Lower lobe of right lung (tissue), 2 donors: ENCODE data around the gene EIF4B. TPM values are rescaled to one million over a fixed set of nuclear protein-coding genes. Genes with fewer than 3 reads are reported as not detected.
"Not testable (repeated sequence)": the region's sequence is repeated elsewhere in the genome, so short reads cannot be mapped to it uniquely, and the experiment has no call there.

Experiments
- ATAC-seq, 2 donors: fragments of 200-7000 bp; cut with Tn5 transposase; one replicate each; pipeline ENCODE4 v1.9.1; 2020 to 2022; ENCODE audit warnings: mild to moderate bottlenecking in 2 of 2, moderate library complexity in 2 of 2
- DNase-seq: peaks from one replicate; pipeline ENCODE4 v3.0.0-alpha.2; 2020
- H3K27ac ChIP-seq: fragments of 200-600 bp; one replicate; pipeline ENCODE4 v1.8.0; 2022
- H3K27me3 ChIP-seq: fragments of 200-600 bp; one replicate; pipeline ENCODE4 v1.8.0; 2022; ENCODE audit warnings: low read depth
- H3K36me3 ChIP-seq: fragments of 200-600 bp; one replicate; pipeline ENCODE4 v1.8.0; 2022; ENCODE audit warnings: mild to moderate bottlenecking
- H3K4me1 ChIP-seq: fragments of 200-600 bp; one replicate; pipeline ENCODE4 v1.8.0; 2022
- H3K4me3 ChIP-seq: fragments of 200-600 bp; one replicate; pipeline ENCODE4 v1.8.0; 2022; ENCODE audit warnings: mild to moderate bottlenecking
- H3K9me3 ChIP-seq: fragments of 200-600 bp; one replicate; pipeline ENCODE4 v1.8.0; 2022
- intact Hi-C: fragments of 100-400 bp; cut with DNase I; formaldehyde crosslinking; loops from one replicate; pipeline ENCODE4 v1.11.0; 2022
- total RNA-seq: library from RNA; stranded (reverse); fragmentation: NEBNext Ultra II Directional; extraction: Animal tissue kit (Norgen Biotek cat#: 25700); gene quantifications from one replicate; pipeline ENCODE4 v1.2.1, GENCODE V29; 2021
- TF ChIP-seq, protein P1 (sequence below): fragments of 200-600 bp; IDR thresholded peaks from one replicate; pipeline ENCODE4 v1.8.0; 2022; ENCODE audit warnings: antibody characterized with exemption, mild to moderate bottlenecking
- donor health status: DM: no; HTN: yes; CAD: no; lungs with severe emphysema.

The EIF4B gene
- total RNA-seq, 1 donor from 2014 or later: 453 TPM

DNA sequence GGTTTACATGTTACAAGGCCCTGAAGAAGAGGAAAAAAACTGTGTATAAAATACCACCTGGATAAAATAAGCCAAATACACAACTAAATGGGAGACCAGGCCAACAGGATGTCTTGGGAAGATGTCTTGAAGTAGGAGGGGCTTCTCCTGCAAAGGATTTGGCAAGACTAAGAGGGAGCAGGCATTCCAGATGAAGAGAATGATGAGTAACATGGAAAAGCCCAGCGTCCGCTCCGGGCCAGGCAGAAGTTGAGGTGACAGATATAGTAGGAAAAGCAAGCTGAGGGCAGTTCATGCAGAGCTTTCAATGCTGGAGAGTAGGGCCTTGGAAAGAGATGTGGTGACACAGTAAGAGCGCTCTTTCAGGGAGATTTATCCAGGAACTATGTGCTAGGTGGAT is 16.1 kb upstream of the EIF4B start:
- ATAC-seq (no peak), DNase-seq (no peak)
- TF ChIP-seq, protein P1, sequence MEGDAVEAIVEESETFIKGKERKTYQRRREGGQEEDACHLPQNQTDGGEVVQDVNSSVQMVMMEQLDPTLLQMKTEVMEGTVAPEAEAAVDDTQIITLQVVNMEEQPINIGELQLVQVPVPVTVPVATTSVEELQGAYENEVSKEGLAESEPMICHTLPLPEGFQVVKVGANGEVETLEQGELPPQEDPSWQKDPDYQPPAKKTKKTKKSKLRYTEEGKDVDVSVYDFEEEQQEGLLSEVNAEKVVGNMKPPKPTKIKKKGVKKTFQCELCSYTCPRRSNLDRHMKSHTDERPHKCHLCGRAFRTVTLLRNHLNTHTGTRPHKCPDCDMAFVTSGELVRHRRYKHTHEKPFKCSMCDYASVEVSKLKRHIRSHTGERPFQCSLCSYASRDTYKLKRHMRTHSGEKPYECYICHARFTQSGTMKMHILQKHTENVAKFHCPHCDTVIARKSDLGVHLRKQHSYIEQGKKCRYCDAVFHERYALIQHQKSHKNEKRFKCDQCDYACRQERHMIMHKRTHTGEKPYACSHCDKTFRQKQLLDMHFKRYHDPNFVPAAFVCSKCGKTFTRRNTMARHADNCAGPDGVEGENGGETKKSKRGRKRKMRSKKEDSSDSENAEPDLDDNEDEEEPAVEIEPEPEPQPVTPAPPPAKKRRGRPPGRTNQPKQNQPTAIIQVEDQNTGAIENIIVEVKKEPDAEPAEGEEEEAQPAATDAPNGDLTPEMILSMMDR: no peak
- Histone ChIP-seq H3K4me3 (no peak overlapping the region), H3K36me3 (no peaks in the 10 kb centered on the region), H3K9me3 (no peaks in the 10 kb centered on the region), H3K27ac (no peak overlapping the region), H3K27me3 (peaks cover 4% of the 10 kb centered on the region), H3K4me1 (no peaks in the 10 kb centered on the region)
- intact Hi-C loops: no loop called here

DNA sequence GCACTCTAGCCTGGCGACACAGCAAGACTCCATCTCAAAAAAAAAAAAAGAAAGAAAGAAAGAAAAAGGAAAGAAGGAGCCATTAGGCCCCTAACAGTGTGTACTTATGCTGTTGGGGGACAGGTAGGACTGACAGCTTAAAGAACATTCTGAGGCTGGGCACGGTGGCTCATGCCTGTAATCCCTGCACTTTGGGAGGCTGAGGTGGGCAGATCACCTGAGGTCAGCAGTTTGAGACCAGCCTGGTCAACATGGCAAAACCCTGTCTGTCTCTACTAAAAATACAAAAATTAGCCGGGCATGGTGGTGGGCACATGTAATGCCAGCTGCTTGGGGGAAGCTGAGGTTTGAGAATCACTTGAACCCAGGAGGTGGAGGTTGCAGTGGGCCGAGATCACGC is 14.0 kb upstream of the EIF4B start:
- intact Hi-C loops, H3K4me3 ChIP-seq, H3K4me1 ChIP-seq, H3K27me3 ChIP-seq, H3K9me3 ChIP-seq, H3K27ac ChIP-seq, DNase-seq, ATAC-seq, H3K36me3 ChIP-seq: not testable (repeated sequence)

DNA sequence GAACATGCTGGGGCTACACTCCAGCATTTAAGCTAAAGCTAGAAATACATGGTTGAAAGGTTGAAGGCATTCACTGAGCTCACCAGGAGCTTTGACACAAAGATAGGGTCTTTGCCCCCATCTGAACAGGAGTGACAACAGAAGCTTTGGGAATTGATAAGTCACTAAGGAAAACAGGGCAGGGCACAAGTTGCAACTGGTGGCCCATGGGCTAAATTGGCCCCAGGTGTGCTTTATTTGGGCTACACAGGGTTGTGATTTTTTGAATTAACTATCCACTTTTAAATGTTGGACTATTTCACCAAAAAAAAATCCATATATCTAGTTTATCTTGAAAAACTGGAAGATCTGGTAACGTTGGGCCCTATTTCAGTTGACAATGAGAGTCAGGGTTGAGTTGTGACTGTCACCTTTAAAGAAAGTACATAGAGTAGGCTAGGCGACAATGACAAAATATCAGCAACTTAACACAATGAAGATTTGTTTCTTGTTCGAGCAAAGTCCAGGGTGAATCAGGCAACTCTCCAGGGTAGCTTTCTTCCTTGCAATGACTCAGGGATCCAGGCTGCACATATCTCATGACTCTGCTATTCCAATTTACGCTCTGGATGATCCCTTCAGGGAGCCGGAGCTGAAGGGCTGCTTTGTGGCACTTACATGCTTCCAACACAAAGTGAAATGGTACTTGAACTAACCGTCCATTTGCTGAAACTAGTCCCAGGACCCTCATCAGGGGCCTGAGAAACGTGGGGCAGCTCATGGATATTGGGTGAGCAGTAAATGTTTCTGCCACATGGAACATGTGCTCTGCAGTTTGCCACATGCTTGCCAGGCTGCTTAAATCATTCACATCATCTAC is 13.3 kb upstream of the EIF4B start:
- H3K36me3 ChIP-seq: no peaks in the 10 kb centered on the region
- no peak overlapping the region for H3K4me3 ChIP-seq
- DNase-seq (no peak), ATAC-seq (no peak)
- H3K27me3 ChIP-seq: no peaks in the 10 kb centered on the region
- TF ChIP-seq, protein P1: no peak
- intact Hi-C loops: no loop called here
- H3K9me3 ChIP-seq: no peaks in the 10 kb centered on the region
- no peak overlapping the region for H3K27ac ChIP-seq
- no peaks in the 10 kb centered on the region for H3K4me1 ChIP-seq

DNA sequence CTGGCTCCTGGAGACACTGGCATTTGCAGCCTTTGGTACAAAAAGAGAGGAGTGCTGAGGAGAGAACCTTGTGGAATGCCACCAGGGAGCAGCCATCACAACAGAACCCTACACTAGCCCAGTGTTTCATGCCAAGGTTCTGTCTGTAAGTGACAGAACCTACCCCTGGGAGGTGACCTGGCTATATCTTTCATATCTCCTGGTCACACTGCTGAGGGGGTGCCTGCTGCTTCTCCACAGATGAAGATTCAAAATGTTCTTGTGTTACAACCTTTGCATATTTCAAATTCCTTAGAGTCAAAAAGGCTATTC is 12.7 kb upstream of the EIF4B start:
- no peaks in the 10 kb centered on the region for H3K27me3 ChIP-seq
- TF ChIP-seq, protein P1: no peak
- no peak overlapping the region for H3K27ac ChIP-seq
- ATAC-seq (no peak), DNase-seq (no peak)
- H3K4me3 ChIP-seq: no peak overlapping the region
- no peaks in the 10 kb centered on the region for H3K9me3 ChIP-seq
- H3K36me3 ChIP-seq: no peaks in the 10 kb centered on the region
- H3K4me1 ChIP-seq: no peaks in the 10 kb centered on the region
- intact Hi-C loops: no loop called here

DNA sequence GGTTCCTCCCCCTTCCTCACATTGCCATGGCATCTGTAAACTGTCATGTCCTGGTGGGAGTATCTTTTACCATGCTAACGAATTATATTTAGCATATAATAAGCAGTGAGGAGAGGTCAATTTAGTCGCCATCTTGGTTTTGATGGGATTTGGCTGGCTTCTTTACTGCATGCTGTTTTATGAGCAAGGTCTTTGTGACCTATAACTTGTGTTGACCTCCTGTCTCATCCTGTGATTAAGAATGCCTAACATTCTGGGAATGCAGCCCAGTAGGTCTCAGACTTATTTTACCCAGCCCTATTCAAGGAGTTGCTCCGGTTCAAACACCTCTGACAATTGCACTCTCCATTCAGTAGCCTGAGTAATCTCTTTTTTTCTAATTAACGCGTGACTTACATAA is 2.1 kb upstream of the EIF4B start:
- peaks cover 31% of the 10 kb centered on the region for H3K4me1 ChIP-seq
- no peak overlapping the region for H3K4me3 ChIP-seq
- H3K27me3 ChIP-seq: no peaks in the 10 kb centered on the region
- DNase-seq (no peak), ATAC-seq (no peak)
- no peaks in the 10 kb centered on the region for H3K9me3 ChIP-seq
- TF ChIP-seq, protein P1: no peak
- H3K36me3 ChIP-seq: peaks cover 7% of the 10 kb centered on the region
- no peak overlapping the region for H3K27ac ChIP-seq
- intact Hi-C loops: no loop called here

DNA sequence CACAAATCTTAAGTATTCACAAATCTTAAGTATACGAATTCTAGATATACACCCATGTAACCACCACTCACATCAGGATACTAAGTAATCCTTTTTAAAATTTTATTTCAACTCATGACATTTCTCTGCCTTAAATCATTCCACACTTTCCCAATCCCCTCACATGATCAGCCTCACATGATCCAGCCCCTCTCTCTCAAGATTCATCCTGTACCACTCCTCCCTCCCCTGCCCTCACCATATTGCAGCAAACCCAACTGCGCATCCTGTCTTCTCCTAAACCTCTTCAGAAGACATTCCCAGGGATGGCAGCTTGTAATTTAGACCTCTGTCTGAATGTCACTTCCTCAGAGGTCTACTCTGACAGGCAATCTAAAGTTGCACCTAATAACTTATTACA is 1.7 kb upstream of the EIF4B start:
- Histone ChIP-seq H3K9me3 (no peaks in the 10 kb centered on the region), H3K27me3 (no peaks in the 10 kb centered on the region), H3K27ac (no peak overlapping the region), H3K4me1 (peaks cover 35% of the 10 kb centered on the region), H3K36me3 (peaks cover 11% of the 10 kb centered on the region), H3K4me3 (no peak overlapping the region)
- intact Hi-C loops: no loop called here
- DNase-seq (no peak), ATAC-seq (no peak)
- TF ChIP-seq, protein P1: no peak
